ENCODE data around the gene PPL.

- TF ChIP-seq POLR2A (IDR thresholded peaks at IDR 0.05; ENCODE audit: low read depth, low read length) (no peak), POLR2AphosphoS5 (IDR thresholded peaks at IDR 0.05; ENCODE audit: low read depth, low read length) (no peak)
These were observed 99.0 kb downstream of the PPL start for GRCh38 chr16:4837733-4838501.
